Measurements from ENCODE around the gene TNIP1.

TNIP1 gene

DNA sequence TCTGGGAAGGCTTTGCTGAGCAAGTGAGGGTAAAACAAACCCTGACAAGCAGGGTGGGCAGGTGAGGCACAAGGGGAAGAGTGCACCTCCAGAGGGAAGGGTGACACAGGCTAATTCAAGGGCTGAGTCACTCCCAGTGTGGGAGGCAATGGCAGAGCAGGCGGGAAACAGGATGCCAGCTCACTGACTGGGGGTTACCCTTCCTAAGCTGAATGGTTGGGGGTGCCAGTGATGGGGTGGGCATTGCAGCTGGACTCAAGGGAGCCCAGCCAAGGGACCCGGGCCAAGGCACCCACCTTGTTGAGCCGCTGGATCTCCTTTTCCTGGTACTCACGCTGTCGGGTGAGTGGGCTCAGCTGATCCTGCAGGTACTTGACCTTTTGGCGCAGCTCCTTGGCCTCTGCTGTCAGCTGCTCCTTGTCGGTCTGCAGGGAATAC, 42.0 kb downstream of the TNIP1 start:
- TF ChIP-seq PAX5 (IDR thresholded peaks at IDR 0.05; ENCODE audit: insufficient read depth, low read length, severe bottlenecking) (no peak), TAF1 (IDR thresholded peaks at IDR 0.05; ENCODE audit: low read depth, low read length) (no peak), POLR2A (IDR thresholded peaks at IDR 0.05; ENCODE audit: low read depth, low read length) (no peak)
- DNase-seq (ENCODE audit: insufficient read length, low spot score) (no peak), FAIRE-seq (no peak)

- FAIRE-seq (no peak), DNase-seq (ENCODE audit: insufficient read length, low spot score) (no peak)
- TF ChIP-seq SPI1 (IDR thresholded peaks at IDR 0.05; ENCODE audit: low read depth, low read length), result no peak
- TF ChIP-seq POLR2A (IDR thresholded peaks at IDR 0.05; ENCODE audit: low read depth, low read length), result no peak
- TF ChIP-seq TAF1 (IDR thresholded peaks at IDR 0.05; ENCODE audit: low read depth, low read length), result no peak
- no peak for TF ChIP-seq PAX5 (IDR thresholded peaks at IDR 0.05; ENCODE audit: insufficient read depth, low read length, severe bottlenecking)
- no peak for TF ChIP-seq POLR2AphosphoS5 (IDR thresholded peaks at IDR 0.05; ENCODE audit: low read depth, low read length)
- TF ChIP-seq POU2F2 (IDR thresholded peaks at IDR 0.05; ENCODE audit: low read depth, low read length), result no peak
These were observed 42.5 kb downstream of the TNIP1 start for GRCh38 chr5:151038412-151038745.

DNA sequence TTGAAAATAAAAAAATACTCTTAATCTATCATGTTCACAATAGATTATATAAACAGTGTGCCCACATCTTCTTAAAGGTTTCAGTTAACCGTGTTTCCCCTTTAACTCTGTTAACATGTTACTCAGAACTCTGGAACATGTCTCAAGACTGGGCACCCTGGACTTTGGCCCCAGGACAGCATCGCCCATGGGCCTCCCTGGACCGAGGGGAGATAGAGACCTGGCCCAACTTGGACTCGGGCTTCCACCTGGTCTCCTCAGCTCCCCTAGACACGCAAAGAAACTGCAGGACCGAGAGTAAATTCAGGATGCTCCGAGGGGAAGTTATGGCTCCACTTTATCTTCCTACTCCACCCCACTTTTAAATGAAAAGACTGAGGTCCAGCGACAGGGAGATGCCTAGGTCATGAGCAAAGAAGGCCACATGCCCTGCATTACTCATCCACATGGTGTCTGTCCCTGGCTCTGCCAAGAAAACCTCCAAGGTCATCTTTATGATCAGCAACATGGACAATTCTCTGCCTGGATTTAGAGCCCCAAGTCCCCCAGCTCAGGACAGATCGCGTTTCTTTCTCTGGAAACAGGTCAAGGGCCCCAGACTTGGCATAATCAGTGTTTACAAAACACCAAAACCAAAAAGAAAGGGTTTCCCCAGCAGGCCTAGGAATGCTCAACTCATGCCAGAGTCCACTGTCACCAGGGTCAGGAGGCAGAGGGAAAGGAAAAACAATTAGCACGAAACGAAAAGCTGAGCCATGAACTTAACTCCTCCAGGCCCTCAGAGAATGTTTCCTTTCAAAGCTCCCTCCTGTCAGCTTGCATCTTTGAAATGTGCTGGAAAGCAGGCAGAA, 43.0 kb downstream of the TNIP1 start:
- no peak for FAIRE-seq
- 0 out of 2 replicates have a peak, but pooled peaks have one; percentile 19 for TF ChIP-seq POLR2A (IDR thresholded peaks at IDR 0.05; ENCODE audit: low read depth, low read length)
- no peak for TF ChIP-seq POLR2AphosphoS5 (IDR thresholded peaks at IDR 0.05; ENCODE audit: low read depth, low read length)
- TF ChIP-seq TAF1 (IDR thresholded peaks at IDR 0.05; ENCODE audit: low read depth, low read length), result no peak
- DNase-seq (ENCODE audit: insufficient read length, low spot score), result no peak

- TF ChIP-seq POLR2A (IDR thresholded peaks at IDR 0.05; ENCODE audit: low read depth, low read length), result no peak
- TF ChIP-seq POU2F2 (IDR thresholded peaks at IDR 0.05; ENCODE audit: low read depth, low read length), result no peak
- TF ChIP-seq TAF1 (IDR thresholded peaks at IDR 0.05; ENCODE audit: low read depth, low read length), result no peak
- no peak for TF ChIP-seq PAX5 (IDR thresholded peaks at IDR 0.05; ENCODE audit: insufficient read depth, low read length, severe bottlenecking)
- no peak for TF ChIP-seq POLR2AphosphoS5 (IDR thresholded peaks at IDR 0.05; ENCODE audit: low read depth, low read length)
- no peak for TF ChIP-seq SPI1 (IDR thresholded peaks at IDR 0.05; ENCODE audit: low read depth, low read length)
- FAIRE-seq (no peak), DNase-seq (ENCODE audit: insufficient read length, low spot score) (no peak)
These were observed 44.3 kb downstream of the TNIP1 start for GRCh38 chr5:151036556-151036955.

DNA sequence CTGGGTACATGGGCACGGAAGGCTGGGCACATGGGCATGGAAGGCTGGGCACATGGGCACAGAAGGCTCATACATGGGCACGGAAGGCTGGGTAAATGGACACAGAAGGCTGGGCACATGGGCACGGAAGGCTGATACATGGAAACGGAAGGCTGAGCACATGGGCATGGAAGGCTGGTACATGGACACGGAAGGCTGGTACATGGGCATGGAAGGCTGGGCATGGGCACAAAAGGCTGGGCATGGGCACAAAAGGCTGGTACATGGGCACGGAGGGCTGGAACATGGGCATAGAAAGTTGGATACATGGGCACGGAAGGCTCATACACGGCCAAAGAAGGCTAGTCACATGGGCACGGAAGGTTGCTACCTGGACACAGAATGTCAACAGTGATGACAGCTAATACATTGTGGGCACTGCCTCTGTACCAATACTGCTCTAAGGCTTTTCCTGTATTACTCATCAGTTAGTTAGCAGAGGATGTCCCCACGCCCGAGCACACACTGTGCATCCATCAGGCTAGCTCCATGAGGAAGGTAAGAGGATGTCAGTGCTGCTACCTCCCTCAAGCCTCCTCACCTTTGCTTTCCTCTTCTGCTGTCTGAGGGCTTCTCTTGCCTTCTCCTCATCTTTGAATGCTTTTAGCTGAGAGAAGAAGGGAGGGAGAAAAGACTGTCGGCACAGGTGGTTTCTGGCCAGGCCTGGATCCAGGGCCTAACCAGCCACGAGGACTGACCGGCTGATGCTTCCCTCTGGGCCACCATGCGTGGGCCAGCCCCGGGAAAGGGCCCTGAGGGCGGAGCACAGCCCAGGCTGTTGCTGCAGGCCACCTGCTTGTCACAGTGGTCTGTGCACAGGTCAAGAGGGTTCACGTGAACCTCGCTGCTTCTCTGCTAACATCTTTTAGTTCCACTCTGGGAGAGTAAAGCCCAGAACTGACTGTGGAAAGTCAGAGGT, 46.1 kb downstream of the TNIP1 start:
- DNase-seq (ENCODE audit: insufficient read length, low spot score) (no peak), FAIRE-seq (no peak)
- TF ChIP-seq POLR2A (IDR thresholded peaks at IDR 0.05; ENCODE audit: low read depth, low read length) (peak; percentile 6; the same call in 1 of the 2 replicates), POLR2AphosphoS5 (IDR thresholded peaks at IDR 0.05; ENCODE audit: low read depth, low read length) (no peak; the same call in 1 of the 2 replicates), SPI1 (IDR thresholded peaks at IDR 0.05; ENCODE audit: low read depth, low read length) (no peak), POU2F2 (IDR thresholded peaks at IDR 0.05; ENCODE audit: low read depth, low read length) (no peak)

DNA sequence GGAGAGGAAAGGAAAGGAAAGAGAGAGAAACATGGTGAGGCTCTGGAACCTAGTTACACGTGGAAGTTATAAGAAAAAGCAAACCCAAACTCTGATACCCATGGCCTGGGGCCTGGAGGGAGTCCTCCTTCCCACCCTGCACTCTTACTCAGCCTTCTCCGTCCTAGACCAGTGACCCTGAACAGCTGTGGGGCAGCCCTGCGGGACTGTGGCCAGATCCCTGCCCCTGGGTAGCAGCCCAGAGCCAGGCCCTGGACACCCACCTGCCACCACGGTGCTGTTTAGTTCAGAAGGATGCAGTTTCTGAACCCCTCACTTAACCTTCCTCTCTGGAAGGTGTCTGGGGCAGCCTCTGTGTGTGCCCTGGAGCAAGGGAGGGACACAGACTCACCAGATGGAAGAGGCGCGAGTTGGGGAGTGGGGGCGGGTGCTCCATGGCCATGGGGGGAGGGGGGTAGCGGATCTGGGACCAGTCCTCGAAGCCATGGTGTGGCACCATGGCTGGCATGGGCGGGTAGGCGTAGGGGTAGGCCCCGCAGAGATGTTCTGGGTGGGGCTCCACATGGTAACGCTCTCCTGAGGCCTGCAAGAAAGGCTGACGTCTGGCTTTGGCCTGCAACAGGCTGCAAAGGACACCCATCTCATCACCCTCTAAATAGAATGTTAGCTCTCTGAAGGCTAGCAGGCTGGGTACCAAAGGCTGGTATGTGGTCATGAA, 47.5 kb downstream of the TNIP1 start:
- TF ChIP-seq POLR2A (IDR thresholded peaks at IDR 0.05; ENCODE audit: low read depth, low read length), result no peak
- TF ChIP-seq TAF1 (IDR thresholded peaks at IDR 0.05; ENCODE audit: low read depth, low read length), result no peak
- no peak for TF ChIP-seq PAX5 (IDR thresholded peaks at IDR 0.05; ENCODE audit: insufficient read depth, low read length, severe bottlenecking)
- TF ChIP-seq POU2F2 (IDR thresholded peaks at IDR 0.05; ENCODE audit: low read depth, low read length), result no peak
- TF ChIP-seq SPI1 (IDR thresholded peaks at IDR 0.05; ENCODE audit: low read depth, low read length), result no peak
- TF ChIP-seq POLR2AphosphoS5 (IDR thresholded peaks at IDR 0.05; ENCODE audit: low read depth, low read length), result no peak
- no peak for FAIRE-seq
- DNase-seq (ENCODE audit: insufficient read length, low spot score), result no peak

GRCh38 chr5:151031554-151031953, 49.3 kb downstream of the TNIP1 start:
- FAIRE-seq, result no peak
- DNase-seq (ENCODE audit: insufficient read length, low spot score), result no peak
- TF ChIP-seq POLR2AphosphoS5 (IDR thresholded peaks at IDR 0.05; ENCODE audit: low read depth, low read length) (peak; percentile 25; the same call in 1 of the 2 replicates), PAX5 (IDR thresholded peaks at IDR 0.05; ENCODE audit: insufficient read depth, low read length, severe bottlenecking) (no peak)

DNA sequence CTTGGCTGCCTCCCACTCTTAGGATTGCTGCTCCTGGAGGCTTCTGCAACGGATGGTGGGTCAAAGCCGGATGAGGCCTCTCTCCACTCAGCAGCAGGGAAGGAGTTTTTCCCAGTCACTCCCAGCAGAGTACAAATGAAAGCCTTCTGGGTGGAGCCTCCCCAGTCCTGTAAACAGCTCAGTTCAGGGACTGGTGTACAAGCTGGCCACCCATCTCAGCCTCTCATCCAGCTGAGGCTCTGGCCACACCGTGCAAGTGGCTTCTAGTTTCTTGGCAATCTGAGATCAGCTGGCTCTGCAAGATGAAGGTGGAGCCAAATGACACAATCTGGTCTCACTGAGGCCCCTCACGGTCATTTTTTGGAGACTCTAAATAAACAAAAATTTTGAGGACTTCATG, 50.5 kb downstream of the TNIP1 start:
- TF ChIP-seq POU2F2 (IDR thresholded peaks at IDR 0.05; ENCODE audit: low read depth, low read length) (no peak), POLR2AphosphoS5 (IDR thresholded peaks at IDR 0.05; ENCODE audit: low read depth, low read length) (no peak), PAX5 (IDR thresholded peaks at IDR 0.05; ENCODE audit: insufficient read depth, low read length, severe bottlenecking) (no peak), POLR2A (IDR thresholded peaks at IDR 0.05; ENCODE audit: low read depth, low read length) (no peak), TAF1 (IDR thresholded peaks at IDR 0.05; ENCODE audit: low read depth, low read length) (no peak), SPI1 (IDR thresholded peaks at IDR 0.05; ENCODE audit: low read depth, low read length) (no peak)
- no peak for DNase-seq (ENCODE audit: insufficient read length, low spot score)
- no peak for FAIRE-seq

DNA sequence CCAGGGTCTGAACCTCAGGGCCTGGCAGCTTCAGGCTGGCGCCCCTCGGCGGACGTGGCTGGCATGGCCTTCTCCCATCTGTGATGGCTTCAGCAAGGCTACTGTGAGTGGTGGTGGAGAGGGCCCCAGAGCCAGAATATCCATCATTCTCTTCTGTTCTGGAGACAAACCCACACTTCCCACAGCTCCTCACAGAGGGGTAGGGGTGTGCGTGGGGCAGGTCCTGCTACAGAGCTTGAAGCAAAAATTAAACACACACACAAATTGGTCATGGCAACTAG, 50.8 kb downstream of the TNIP1 start:
- FAIRE-seq, result no peak
- no peak for DNase-seq (ENCODE audit: insufficient read length, low spot score)
- TF ChIP-seq POU2F2 (IDR thresholded peaks at IDR 0.05; ENCODE audit: low read depth, low read length) (no peak), POLR2A (IDR thresholded peaks at IDR 0.05; ENCODE audit: low read depth, low read length) (no peak), TAF1 (IDR thresholded peaks at IDR 0.05; ENCODE audit: low read depth, low read length) (no peak), POLR2AphosphoS5 (IDR thresholded peaks at IDR 0.05; ENCODE audit: low read depth, low read length) (no peak), PAX5 (IDR thresholded peaks at IDR 0.05; ENCODE audit: insufficient read depth, low read length, severe bottlenecking) (no peak)

Measured in GM12891 (cell line).